Dermis blood vessel endothelial cell (primary cell): Measurements from ENCODE around the gene STYK1. TPM values are rescaled to one million over a fixed set of nuclear protein-coding genes. Genes with fewer than 3 reads are reported as not detected.
"Not testable (repeated sequence)": the region's sequence is repeated elsewhere in the genome, so short reads cannot be mapped to it uniquely, and the experiment has no call there.

ENCODE experiments used
- DNase-seq: peaks from one replicate; pipeline ENCODE4 v3.0.0; 2010
- total RNA-seq: library from RNA; depleted of rRNA; stranded (reverse); fragments of >200 nt; gene quantifications from 2 replicates; pipeline ENCODE4 v1.2.3, GENCODE V29; 2014

STYK1 gene
- total RNA-seq, 1 donor from 2014 or later: 4.6 TPM

DNA sequence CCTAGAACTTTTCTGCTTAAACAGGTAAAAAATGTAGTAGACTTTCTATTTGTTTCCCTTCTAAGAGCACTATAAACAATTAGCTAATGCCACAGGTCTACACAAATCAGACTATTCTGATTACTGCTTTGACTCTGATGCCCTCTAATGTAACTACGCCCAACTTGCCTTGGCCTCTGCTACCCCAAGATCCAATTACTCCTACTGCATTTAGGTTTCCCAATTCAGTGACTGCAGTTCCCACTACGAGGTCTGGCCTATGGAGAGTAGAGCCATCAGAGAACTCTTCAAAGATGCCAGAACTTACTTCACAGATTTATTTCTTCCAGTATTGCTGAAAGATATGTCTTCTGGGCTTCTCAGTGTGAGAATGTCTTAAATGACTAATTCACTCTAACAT lies 15.3 kb upstream of the STYK1 start:
- DNase-seq: no peak

DNA sequence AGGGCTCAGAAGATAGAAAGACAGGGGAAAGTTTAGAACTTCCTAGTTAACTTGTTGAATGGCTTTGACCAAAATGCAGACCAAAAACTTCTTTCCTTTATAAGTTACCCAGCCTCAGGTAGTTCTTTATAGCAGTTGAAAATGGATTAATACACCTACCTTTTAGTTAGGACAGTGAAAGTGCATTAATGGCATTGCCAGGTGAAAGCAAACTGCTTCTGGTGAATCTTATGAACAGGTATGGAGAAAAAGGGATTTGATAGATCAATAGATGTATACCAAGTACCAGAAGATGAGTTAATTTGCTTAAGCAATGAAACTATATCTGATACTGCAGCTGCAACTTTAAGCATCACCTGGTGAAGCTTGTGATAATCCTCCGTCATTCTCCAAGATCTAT lies 14.2 kb upstream of the STYK1 start:
- DNase-seq: no peak

DNA sequence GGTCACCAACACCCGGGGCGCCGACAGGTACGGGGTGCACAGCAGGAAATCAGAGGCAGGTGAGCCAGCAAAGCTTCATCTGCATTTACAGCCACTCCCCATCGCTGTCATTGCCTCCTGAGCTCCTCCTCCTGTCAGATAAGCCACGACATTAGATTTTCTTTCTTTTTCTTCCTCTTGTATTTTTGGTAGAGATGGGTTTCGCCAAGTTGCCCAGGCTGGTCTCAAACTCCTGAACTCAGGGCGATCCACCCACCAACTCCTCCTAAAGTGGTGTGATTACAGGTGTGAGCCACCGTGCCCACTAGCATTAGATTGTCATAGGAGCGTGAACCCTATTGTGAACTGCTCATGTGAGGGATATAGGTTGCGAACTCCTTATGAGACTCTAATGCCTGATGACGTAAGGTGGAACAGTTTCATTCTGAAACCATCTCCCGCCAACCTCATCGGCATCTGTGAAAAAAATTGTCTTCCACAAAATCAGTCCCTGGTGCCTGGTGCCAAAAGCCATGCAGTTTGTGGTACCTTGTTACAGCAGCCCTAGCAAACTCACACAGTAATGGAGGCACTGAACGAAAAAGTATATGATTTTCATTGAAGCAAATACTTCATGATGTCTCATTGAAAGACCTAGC lies 1.5 kb downstream of the STYK1 start:
- DNase-seq: no peak

DNA sequence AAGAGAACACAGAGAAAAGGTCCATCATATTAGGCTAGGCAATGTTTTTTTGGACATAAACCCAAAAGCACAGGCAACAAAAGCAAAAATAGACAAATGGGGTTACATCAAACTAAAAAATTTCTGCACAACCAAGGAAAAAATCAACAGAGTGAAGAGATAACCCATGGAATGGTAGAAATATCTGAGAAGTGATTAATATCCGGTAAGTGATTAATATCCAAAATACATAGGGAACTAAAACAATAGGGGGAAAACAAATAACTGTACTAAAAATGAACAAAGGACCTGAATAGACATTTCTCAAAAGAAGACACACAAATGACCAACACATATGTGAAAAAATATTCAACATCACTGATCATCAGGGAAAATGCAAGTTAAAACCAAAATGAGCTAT lies 4.3 kb downstream of the STYK1 start:
- DNase-seq: peak; percentile 52

DNA sequence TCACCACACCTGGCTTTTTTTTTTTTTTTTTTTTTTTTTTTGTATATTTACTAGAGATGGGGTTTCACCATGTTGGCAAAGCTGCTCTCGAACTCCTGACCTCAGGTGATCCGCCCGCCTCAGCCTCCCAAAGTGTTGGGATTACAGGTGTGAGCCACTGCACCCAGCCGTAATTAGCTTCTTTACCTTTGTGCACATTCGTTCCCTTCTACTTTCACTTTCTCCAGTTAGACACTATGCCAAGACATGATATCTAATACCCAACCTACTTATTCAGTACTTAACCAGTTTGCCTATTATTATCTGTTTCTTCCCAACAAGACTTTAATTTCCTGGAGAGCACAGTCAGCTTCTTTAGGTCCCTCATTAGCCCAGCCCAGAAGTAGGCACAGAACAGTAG lies 5.3 kb downstream of the STYK1 start:
- no peak for DNase-seq

DNA sequence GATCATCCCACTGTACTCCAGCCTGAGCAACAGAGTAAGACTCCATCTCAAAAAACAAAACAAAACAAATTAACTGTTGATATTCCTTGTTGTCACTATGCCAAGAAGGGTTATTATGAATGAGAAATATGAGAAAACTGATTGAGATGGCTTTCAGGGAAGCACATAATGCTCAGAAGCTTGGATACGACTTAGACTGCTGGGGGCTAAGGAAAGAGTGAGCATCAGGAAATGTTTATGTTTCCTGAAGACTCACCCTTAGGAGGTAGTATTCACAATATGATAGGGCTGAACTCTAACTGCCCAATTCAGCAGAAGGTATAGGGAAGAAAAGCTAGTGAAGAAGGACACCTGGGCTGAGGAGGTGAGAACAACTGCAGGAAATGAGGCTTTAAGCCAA lies 6.3 kb downstream of the STYK1 start:
- DNase-seq: peak; percentile 56

DNA sequence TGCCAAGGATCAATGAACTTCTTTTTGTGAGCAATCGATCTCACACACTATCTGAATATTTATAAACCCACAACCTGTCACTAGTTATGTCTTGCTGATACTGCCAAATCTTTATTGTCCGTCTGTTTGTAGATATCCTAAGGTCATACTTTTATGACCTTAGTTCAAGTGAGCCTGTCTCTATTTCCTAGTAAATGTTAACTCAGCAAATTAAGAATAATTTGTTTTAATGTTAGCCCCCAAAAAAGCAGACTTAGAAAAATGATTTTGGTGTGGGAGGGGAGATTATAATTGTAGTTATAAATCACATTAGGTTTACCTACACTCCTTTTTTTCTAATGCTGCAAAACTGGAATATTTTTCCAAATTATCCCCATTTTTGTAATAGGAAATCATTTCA lies 9.4 kb downstream of the STYK1 start:
- no peak for DNase-seq

DNA sequence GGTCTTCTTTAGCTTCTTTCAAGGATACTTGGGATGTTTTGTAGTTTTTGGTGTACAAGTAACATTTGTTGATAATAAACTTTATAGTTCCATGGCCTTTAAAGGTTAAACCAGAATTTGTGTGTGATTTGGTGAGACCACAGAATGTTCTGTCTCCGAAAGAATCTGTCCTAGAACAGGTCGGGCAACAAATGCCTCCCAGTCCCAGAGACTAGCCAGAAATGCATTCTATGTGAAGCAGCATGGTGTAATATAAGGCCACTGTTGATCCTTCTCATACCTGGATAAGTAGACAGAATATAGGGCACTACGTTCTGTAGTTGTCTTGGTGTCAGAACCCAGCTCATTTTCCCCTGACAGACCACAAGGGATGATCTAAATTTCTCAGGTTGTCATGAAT lies 10.0 kb downstream of the STYK1 start:
- no peak for DNase-seq

DNA sequence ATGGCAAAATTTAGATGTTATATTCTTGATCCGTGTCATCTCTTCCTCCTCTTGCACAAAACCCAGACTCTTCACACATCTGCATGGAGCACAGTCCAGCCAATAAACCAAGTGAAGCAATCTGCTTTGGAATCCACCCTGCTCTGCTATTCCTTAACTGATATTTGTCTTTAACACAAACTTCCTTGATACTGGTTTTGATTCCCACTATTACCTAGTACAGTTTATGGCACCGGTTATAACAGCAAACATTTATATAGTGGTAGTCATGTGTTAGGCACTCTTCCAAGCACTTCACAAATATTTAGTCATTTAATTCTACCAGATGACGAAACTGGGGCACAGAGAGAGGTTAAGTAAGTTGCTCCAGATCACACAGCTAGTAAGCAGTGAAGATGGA lies 12.5 kb downstream of the STYK1 start:
- no peak for DNase-seq

DNA sequence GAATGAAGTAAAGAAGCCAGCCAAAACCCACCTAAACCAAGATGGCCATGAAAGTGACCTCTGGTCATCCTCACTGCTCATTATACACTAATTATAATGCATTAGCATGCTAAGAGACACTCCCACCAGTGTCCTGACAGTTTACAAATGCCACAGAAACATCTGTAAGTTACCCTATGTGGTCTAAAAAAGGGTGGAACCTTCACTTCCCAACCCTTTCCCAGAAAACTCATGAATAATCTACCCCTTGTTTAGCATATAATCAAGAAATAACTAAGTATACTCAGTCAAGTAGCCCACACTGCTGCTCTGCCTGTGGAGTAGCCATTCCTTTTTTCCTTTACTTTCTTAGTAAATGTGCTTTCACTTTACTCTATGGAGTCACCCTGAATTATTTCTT lies 19.8 kb downstream of the STYK1 start:
- DNase-seq: no peak

DNA sequence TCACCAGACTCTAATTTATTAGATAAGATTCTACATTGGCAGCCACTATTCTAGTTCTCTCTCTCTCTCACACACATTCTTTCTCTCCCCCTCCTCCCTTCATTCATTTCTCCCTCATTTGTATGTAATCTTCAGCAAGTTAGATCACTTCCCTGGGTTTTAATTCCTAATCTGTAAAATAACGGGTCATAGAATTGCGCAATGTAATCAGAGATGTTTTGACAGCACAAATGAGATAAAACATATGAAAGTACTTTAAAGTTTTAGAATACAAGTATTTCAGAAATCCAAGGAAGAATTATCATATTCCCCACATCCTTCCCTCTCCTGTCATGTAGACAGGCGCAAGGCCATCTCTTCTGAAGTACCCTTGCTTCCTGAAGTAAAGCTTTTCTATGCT lies 21.7 kb downstream of the STYK1 start:
- no peak for DNase-seq

DNA sequence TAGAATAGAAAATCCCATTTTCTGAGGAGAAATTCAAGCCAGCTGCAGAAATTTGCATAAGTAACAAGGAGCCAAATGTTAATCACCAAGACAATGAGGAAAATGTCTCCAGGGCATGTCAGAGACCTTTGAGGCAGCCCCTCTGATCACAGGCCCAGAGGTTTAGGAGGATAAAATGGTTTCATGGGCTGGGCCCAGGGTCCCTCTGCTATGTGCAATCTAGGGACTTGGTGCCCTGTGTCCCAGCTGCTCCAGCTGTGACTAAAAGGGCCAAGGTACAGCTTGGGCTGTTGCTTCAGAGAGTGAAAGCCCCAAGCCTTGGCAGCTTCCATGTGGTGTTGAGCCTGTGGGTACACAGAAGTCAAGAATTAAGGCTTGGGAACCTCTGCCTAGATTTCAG lies 27.3 kb downstream of the STYK1 start:
- DNase-seq: not testable (repeated sequence)

DNA sequence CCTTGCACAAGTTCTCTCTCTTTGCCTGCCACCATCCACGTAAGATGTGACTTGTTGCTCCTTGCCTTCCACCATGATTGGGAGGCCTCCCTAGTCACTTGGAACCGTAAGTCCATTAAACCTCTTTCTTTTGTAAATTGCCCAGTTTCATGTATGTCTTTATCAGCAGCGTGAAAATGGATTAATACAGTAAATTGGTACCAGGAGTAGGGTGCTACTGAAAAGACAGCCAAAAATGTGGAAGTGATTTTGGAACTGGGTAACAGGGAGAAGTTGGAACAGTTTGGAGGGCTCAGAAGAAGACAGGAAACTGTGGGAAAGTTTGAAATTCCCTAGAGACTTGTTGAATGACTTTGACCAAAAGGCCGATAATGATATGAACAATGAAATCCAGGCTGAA lies 27.9 kb downstream of the STYK1 start:
- DNase-seq: no peak

DNA sequence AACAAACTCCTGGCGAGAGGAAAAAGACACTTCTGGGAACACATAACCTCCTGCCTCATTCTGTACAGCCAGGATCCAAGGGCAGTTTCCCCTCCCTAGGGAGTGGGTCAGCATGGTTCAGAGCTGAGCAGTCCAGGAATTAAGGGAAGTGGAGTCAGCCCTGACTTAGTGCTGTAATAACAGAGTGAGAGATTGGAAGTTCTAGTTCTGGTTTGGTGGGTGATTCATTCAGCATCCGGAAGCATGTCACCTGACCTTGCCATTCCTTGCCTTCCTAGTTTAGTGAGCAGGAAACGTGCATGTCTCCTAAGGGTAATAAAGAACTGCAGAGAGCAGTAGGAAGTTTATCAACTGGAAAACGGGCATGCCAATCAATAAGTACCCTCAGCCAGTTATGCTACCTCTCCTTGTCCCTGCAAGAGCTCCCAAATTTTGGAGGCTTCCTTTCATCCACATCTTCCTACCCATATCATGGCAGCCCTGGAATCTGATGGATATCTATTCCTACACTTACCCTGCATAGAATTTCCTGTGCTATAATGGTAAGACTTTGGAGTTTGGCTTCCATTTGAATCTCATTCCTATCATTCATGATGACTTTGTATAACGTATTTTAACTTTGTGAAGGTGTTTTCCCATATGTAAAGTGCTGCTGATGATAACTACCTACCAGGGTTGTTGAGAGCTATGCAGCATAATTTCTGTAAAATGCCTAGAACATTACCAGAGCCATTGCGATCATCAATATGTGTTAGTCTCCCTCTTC lies 31.9 kb downstream of the STYK1 start:
- peak; percentile 99 for DNase-seq

DNA sequence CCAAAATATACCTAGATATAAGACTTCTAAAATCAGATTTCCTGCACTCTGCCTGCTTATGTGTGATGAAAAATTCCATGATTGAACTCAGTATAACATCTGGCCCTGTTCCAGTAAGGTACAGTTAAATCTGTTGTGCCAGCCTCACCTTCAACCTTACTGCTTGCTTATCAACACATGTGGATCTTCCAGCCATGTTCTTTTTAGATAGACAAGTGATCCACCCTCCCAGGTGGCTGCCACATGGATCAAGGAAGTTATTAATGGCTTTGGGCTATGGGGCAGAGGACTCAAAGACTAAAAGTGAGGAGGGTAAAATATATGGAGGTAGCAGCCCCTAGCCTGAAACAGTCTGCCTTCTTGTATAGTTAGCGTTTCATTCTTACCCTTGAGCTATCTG lies 35.1 kb downstream of the STYK1 start:
- DNase-seq: no peak

DNA sequence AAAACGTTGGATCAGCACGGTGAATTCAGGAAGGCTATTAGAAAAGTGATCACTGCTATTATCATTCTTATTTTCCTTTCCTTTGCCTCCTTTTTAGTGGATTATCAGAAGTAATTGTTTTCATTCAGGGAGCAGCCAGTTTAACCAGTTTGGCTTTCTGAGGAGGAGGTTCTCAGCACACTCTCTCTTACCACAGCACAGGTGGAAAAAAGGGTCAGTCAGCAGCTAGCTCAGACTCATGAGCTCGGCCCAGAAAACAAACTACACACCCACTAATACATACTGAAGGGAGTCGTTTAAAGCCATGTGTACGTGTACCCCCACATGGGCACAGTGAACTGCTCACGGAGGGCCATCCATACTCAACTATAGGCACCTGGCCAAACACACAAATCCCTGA lies 37.2 kb downstream of the STYK1 start:
- no peak for DNase-seq

DNA sequence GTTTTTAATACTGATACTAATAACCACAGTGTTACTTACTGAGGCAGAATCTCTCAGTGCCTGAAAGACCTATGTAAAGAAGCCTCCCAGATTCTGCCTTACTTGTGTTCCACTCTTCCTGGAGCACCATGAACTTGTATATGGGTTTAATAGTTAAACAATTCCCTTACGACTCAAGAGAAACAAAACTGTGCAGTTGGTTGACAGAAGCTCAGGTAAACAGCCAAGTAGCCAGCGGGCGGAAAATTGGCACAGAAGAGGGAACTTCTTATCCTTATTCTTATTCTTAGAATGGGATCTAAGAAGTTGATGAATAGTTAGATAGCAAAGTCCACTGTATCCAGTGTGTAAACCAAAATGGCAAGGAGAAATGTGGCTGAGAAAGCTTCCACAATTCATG lies 37.7 kb downstream of the STYK1 start:
- no peak for DNase-seq

DNA sequence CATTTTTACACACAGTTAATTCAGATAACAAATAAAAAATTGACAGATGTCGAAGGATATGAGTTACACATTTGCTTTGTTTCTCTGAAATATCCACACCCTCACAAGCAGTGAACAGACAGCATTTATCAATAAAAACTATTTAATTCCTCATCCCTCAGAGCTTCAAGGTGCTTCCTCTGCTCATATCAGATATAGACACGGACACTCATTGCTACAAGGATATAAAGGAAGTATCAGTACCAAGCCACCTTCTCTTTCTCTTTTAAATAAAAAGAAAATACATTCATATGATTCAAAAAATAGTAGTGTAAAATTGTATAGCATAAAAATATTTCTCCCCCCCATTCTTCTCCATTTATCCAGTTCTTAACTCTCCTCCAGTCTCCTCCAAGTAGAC lies 38.5 kb downstream of the STYK1 start:
- DNase-seq: no peak

DNA sequence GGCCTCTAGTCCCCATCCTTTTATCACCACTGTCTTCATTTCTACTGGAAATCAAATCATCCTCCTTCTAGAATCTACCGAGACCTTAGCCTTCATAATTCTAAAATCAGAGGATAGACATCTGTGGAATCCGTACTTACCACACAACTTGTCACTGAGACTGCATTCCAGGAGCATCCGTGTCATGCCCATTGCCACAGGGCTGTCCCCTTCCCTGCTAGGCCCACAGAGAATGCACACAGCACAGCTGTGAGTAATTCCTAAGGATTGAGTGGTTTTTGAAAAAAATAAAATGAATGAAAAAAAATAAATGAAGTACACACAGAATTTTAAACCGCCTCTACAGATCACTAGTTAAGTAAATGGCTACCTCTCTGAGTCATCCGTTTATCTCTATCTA lies 39.4 kb downstream of the STYK1 start:
- DNase-seq: no peak

DNA sequence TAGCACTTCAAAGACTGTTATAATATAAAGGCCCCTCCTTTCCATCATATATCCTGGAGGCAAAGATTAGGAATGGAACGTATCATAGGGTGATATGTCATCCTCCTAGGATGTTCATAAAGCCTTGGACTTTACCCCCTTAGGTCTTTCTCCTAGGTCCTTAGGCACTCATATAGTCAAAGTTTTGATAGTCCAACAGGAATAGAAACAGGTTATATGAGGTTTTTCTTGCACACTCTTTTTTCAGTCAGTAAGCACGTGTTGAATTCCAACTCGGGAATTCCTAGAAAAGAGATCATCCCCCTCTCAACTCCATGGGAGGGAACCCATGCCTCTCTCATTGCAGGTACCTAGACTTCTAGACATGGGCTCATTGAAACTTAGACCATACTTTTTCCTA lies 40.3 kb downstream of the STYK1 start:
- DNase-seq: no peak

DNA sequence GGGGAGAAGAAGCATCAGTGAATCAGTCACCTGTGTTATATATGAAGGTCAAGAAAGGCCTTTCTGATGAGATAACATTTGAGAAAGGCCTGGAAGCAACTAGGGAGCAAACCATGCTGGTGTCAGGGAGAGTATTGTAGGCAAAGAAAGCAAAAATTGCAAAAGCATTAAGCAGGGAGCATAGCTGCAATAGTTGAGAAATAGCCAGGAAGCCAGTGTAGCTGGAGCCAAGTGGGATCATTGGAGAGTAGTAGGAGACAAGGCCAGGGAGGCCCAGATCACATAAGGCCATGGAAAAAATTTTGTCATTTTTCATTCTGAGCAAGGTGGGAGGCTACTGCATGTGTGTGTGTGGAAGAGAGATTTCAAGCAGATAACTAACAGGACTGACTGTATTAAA lies 41.6 kb downstream of the STYK1 start:
- DNase-seq: no peak

DNA sequence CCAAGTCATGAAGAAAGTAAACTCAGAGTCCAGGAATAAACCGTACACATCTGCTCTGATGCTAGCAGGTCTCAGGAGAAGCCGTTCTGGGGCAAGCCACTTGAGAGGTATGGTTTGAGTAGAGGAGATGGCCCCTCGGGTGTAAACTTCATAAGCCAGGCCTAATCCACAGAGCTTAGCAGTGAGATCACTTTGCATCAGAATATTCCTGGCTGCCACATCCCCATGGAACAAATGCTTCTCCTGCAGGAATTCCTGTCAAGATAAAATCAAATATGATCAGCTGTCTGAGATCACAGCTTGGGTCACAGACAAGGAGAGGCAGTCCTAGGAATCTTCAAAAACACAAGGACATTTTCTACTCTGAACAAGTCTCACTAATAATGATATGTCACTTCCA lies 49.2 kb downstream of the STYK1 start:
- peak; percentile 53 for DNase-seq

DNA sequence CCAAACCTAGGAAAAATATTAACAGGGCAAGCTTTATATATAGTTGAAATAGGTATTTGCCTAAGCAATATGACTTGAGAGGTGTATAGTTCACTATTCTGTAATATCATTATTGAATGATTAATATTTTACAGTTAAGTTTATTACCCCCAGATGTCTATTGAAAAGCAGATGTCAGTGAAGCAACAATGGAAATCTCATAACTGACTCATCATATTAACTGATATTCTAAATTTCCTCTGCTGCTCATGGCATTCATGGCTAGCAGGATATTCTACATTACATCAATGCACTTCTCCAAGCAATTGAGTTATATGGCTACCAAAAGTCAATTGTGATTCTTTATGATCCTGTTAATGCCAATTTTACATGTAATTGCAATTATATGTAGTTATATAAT lies 50.7 kb downstream of the STYK1 start:
- no peak for DNase-seq

DNA sequence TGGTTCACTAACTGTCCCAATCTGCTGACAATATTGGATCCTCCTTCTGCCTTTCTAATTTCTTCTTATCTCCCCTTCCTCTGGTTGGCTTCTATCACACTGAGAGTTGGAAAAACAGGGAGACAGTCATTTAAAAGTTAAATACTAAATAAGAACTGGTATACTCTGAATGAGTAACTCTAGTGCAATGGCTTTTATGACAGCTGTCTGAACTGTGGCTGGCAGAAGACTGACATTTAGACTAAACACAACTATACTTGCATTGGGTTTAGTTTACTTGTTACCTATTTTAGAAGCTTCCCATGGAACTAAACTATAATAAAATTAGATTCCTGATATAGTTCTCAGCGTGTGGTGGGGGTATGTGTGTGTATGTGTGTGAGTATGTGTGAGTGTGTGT lies 52.6 kb downstream of the STYK1 start:
- DNase-seq: no peak
